K562 (cell line): ENCODE data around the gene B4GALNT3. TPM values are rescaled to one million over a fixed set of nuclear protein-coding genes. Genes with fewer than 3 reads are reported as not detected.

Experiments used
- ATF1 ChIP-seq, 2 experiments: fragments of 450-650 bp in 1 of 2; IDR thresholded peaks; 2 replicates each; pipeline ENCODE4 v1.6.1; 2016; ENCODE audit warnings: missing compliant biosample characterization in 1 of 2, missing genetic modification characterization in 1 of 2
- BCL6 ChIP-seq: fragments of 250-450 bp; sonication (Bioruptor Pico); IDR thresholded peaks from 2 replicates; pipeline ENCODE4 v1.4.0; 2020
- ELF4 ChIP-seq: fragments of 450-650 bp; formaldehyde crosslinking; IDR thresholded peaks from 2 replicates; pipeline ENCODE4 v1.4.0; 2022; ENCODE audit warnings: missing genetic modification characterization
- FOXM1 ChIP-seq, 2 experiments: fragments of 450-650 bp in 1 of 2; sonication (generic) in 1 of 2; formaldehyde crosslinking in 1 of 2; IDR thresholded peaks; 2 replicates each; pipeline versions ENCODE4 v1.6.1 to v1.9.0; 2017 to 2022; ENCODE audit warnings: low read depth in 2 of 2, mild to moderate bottlenecking in 2 of 2, missing genetic modification reagents in 1 of 2, moderate library complexity in 1 of 2
- FOXP4 ChIP-seq: sonication (generic); formaldehyde crosslinking; IDR thresholded peaks from 2 replicates; pipeline ENCODE4 v1.8.0; 2022; ENCODE audit warnings: mild to moderate bottlenecking, missing genetic modification reagents, borderline replicate concordance
- HNRNPK ChIP-seq: fragments of 200-400 bp; formaldehyde crosslinking; IDR thresholded peaks from one replicate; pipeline ENCODE4 v1.6.1; 2018; ENCODE audit warnings: mild to moderate bottlenecking, low read depth, low read length; ENCODE audit not compliant: poor library complexity, severe bottlenecking
- ID3 ChIP-seq, 2 experiments: fragments of 250-450 bp in 1 of 2; fragments of 450-650 bp in 1 of 2; sonication (Bioruptor Pico) in 1 of 2; IDR thresholded peaks; 2 replicates each; pipeline versions ENCODE4 v1.6.1 to v1.8.0; 2016 to 2021; ENCODE audit warnings: mild to moderate bottlenecking in 2 of 2, moderate library complexity in 2 of 2, missing compliant biosample characterization in 1 of 2, missing genetic modification characterization in 1 of 2
- PATZ1 ChIP-seq: fragments of 250-450 bp; sonication (Bioruptor Pico); IDR thresholded peaks from 2 replicates; pipeline ENCODE4 v1.5.0; 2020; ENCODE audit warnings: mild to moderate bottlenecking, borderline replicate concordance
- PHB2 ChIP-seq: fragments of 450-650 bp; IDR thresholded peaks from 2 replicates; pipeline ENCODE4 v1.6.1; 2017; ENCODE audit warnings: low read depth
- RCOR1 ChIP-seq, 2 experiments: IDR thresholded peaks; 2 replicates each; pipeline ENCODE4 v1.6.1; 2012; ENCODE audit warnings: low read depth in 2 of 2, low read length in 2 of 2, borderline replicate concordance in 1 of 2, improper control_type of control experiment in 1 of 2
- SAP30 ChIP-seq: fragments of 200-600 bp; sonication (generic); IDR thresholded peaks from 2 replicates; pipeline ENCODE4 v1.6.1; 2012; ENCODE audit warnings: borderline replicate concordance, low read depth, mild to moderate bottlenecking, moderate library complexity, low read length, control low read depth, inconsistent platforms; ENCODE audit not compliant: insufficient read depth, poor library complexity, severe bottlenecking
- TFAP4 ChIP-seq: sonication (generic); formaldehyde crosslinking; IDR thresholded peaks from 2 replicates; pipeline ENCODE4 v1.8.0; 2022; ENCODE audit warnings: missing genetic modification reagents, mild to moderate bottlenecking, moderate library complexity, borderline replicate concordance
- UBTF ChIP-seq, 2 experiments: IDR thresholded peaks; 2 replicates each; pipeline ENCODE4 v1.6.1; 2012; ENCODE audit warnings: improper control_type of control experiment in 2 of 2, low read depth in 2 of 2, low read length in 2 of 2, borderline replicate concordance in 1 of 2
- ZEB2 ChIP-seq: fragments of 450-650 bp; IDR thresholded peaks from 2 replicates; pipeline ENCODE4 v1.6.1; 2016
- ZNF644 ChIP-seq: fragments of 200-800 bp; sonication (Bioruptor generic); IDR thresholded peaks from 2 replicates; pipeline ENCODE4 v1.6.1; 2016; ENCODE audit warnings: low read depth, missing genetic modification characterization, missing compliant biosample characterization
- ZNF778 ChIP-seq: fragments of 450-650 bp; formaldehyde crosslinking; IDR thresholded peaks from 2 replicates; pipeline ENCODE4 v1.4.0; 2020; ENCODE audit warnings: mild to moderate bottlenecking, moderate library complexity
- polyA plus RNA-seq, 8 experiments: library from polyadenylated mRNA; depleted of rRNA in 4 of 8; stranded (reverse) in 5 of 8; unstranded in 3 of 8; fragments of >200 nt; fragmentation: Nextera tagmentation in 2 of 8; fragmentation: Illumina TruSeq in 1 of 8; extraction: Ambion mirVana in 2 of 8; extraction: Trizol in 1 of 8; gene quantifications; 2 replicates each; pipeline versions ENCODE4 v1.2.1 to v1.2.3, GENCODE V29; 2011 to 2014; ENCODE audit warnings: inconsistent platforms in 1 of 8, missing spikeins in 1 of 8
- total RNA-seq, 7 experiments: library from RNA; depleted of rRNA in 6 of 7; stranded (reverse); fragments of >200 nt in 6 of 7; fragmentation: Illumina TruSeq in 2 of 7; extraction: Trizol in 2 of 7; gene quantifications; 2 replicates each; pipeline versions ENCODE4 v1.2.1 to v1.2.3, GENCODE V29; 2011 to 2021; ENCODE audit warnings: low replicate concordance in 1 of 7

B4GALNT3 gene
- total and polyA plus RNA-seq, 9 of the 15 experiments (the other 6 are each of a cell fraction or from before 2014, with no cell fraction given) = 0.04 to 0.36 (median 0.10) TPM; not detected in 6

GRCh38 chr12:575948-576614 is 116.3 kb downstream of the B4GALNT3 start (continued):
- TF ChIP-seq UBTF (IDR thresholded peaks at IDR 0.05; ENCODE audit: borderline replicate concordance in 1 of 2, low read depth in 2 of 2, low read length in 2 of 2) (no peak), ZEB2 (no peak), RCOR1 (IDR thresholded peaks at IDR 0.05; ENCODE audit: borderline replicate concordance in 1 of 2, low read depth in 2 of 2, low read length in 2 of 2) (no peak), PATZ1 (no peak), ZNF644 (tag) (no peak), TFAP4 (CRISPR knock-in tag) (peak; percentile 82), ATF1 (CRISPR knock-in tag; IDR thresholded peaks at IDR 0.05) (no peak), ATF1 (tag; IDR thresholded peaks at IDR 0.05) (peak; percentile 44; the same call in 1 of the 2 replicates), ELF4 (no peak), BCL6 (CRISPR knock-in tag) (no peak), ZNF778 (no peak), FOXP4 (no peak), ID3 (CRISPR knock-in tag; IDR thresholded peaks at IDR 0.05) (no peak), ID3 (tag; IDR thresholded peaks at IDR 0.05) (0 out of 2 replicates have a peak, but pooled peaks have one; percentile 53), FOXM1 (IDR thresholded peaks at IDR 0.05; ENCODE audit: low read depth) (no peak), FOXM1 (CRISPR knock-in tag; IDR thresholded peaks at IDR 0.05; ENCODE audit: low read depth) (no peak), PHB2 (no peak), HNRNPK (no peak), SAP30 (no peak)
